Measurements from ENCODE around the gene SBF2. TPM values are rescaled to one million over a fixed set of nuclear protein-coding genes. Genes with fewer than 3 reads are reported as not detected.
A peak's percentile ranks its signal among the peaks of the same experiment; 100 is the strongest.

The SBF2 gene
- total and polyA plus RNA-seq, 2 of the 13 experiments (the other 11 are each of a cell fraction or from before 2014, with no cell fraction given): 24.0 to 45.8 TPM

DNA sequence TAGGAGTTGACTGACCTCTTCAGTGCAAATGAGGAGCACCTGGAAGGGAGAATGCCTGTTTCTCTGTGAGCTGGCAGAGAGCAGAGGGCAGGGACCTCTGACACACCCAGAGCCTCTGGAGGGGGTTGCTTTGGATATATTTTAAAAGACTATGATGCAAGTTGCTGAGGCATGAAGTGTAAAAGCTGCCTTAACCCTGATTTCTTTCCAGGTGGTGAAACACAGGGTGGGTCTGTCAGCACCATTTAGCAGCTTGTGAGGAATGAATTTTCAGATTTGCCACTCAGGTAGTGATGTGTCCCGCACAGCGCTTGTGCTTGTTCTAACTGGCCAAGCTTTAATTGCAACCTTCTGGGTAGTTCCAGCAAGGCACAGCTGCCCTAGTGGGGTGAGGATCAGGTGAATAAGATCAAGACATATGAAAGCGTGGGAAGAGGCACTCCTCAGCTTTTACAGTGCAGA lies 540.0 kb downstream of the SBF2 start:
- WGBS (ENCODE audit: low lambda C conversion rate): 96% methylated on average over 3 of the region's 3 CpGs
- ATAC-seq: no peak
- no peak for DNase-seq (ENCODE audit: low spot score)
- Histone ChIP-seq H4K20me1 (ENCODE audit: insufficient read depth, low read length) (no peaks in the 10 kb centered on the region), H3K4me1 (ENCODE audit: insufficient read depth, low read length) (peaks cover 51% of the 10 kb centered on the region), H3K36me3 (replicated peaks in 1 of 2; ENCODE audit: control insufficient read depth in 1 of 2, insufficient read depth in 2 of 2, low read length in 2 of 2) (0 out of 5 replicates have a peak, but pooled peaks cover 1 to 3% of the 10 kb centered on the region in 2 experiments), H3K27me3 (ENCODE audit: control insufficient read depth in 1 of 2, insufficient read depth in 2 of 2, low read length in 2 of 2) (no peaks in the 10 kb centered on the region; a peak in 1 of 5 replicates), H2AFZ (ENCODE audit: low read length) (no peak overlapping the region), H3K4me3 (replicated peaks in 1 of 3; ENCODE audit: insufficient read depth in 1 of 3, low read depth in 2 of 3, low read length in 3 of 3) (no peak overlapping the region), H3K9ac (ENCODE audit: insufficient read depth, low read depth, low read length) (no peak overlapping the region), H3K79me2 (ENCODE audit: insufficient read depth, low read length) (peaks cover 2% of the 10 kb centered on the region), H3K9me3 (ENCODE audit: low read length) (no peaks in the 10 kb centered on the region), H3K4me2 (ENCODE audit: low read depth, low read length) (no peak overlapping the region), H3K27ac (ENCODE audit: extremely low read length, insufficient read depth, low read length) (no peak overlapping the region)
- ChIA-PET POLR2A (no interaction called here), CTCF (ENCODE audit: low intra/inter-chr PET ratio, low total read pairs) (no interaction called here)
- no peak for TF ChIP-seq CHCHD3 (CRISPR knock-in tag; IDR thresholded peaks at IDR 0.05)
- TF ChIP-seq, protein P1, sequence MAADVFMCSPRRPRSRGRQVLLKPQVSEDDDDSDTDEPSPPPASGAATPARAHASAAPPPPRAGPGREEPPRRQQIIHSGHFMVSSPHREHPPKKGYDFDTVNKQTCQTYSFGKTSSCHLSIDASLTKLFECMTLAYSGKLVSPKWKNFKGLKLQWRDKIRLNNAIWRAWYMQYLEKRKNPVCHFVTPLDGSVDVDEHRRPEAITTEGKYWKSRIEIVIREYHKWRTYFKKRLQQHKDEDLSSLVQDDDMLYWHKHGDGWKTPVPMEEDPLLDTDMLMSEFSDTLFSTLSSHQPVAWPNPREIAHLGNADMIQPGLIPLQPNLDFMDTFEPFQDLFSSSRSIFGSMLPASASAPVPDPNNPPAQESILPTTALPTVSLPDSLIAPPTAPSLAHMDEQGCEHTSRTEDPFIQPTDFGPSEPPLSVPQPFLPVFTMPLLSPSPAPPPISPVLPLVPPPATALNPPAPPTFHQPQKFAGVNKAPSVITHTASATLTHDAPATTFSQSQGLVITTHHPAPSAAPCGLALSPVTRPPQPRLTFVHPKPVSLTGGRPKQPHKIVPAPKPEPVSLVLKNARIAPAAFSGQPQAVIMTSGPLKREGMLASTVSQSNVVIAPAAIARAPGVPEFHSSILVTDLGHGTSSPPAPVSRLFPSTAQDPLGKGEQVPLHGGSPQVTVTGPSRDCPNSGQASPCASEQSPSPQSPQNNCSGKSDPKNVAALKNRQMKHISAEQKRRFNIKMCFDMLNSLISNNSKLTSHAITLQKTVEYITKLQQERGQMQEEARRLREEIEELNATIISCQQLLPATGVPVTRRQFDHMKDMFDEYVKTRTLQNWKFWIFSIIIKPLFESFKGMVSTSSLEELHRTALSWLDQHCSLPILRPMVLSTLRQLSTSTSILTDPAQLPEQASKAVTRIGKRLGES (CRISPR knock-in tag; IDR thresholded peaks at IDR 0.05; ENCODE audit: borderline replicate concordance): no peak
- in situ Hi-C loops (cut with HindIII; ENCODE audit: extremely low pct_ligation_motif_present, low pct_unique_long_range_greater_than_20kb) (loop anchor here (10.0 kb wide), 1 partner anchor 59 kb away; no protein-coding TSS in a partner anchor), intact Hi-C loops (cut with micrococcal nuclease; ENCODE audit: unreplicated experiment) (no loop called here)
- BruUV-seq (replicated peaks): no TSS peak
- FAIRE-seq: no peak

DNA sequence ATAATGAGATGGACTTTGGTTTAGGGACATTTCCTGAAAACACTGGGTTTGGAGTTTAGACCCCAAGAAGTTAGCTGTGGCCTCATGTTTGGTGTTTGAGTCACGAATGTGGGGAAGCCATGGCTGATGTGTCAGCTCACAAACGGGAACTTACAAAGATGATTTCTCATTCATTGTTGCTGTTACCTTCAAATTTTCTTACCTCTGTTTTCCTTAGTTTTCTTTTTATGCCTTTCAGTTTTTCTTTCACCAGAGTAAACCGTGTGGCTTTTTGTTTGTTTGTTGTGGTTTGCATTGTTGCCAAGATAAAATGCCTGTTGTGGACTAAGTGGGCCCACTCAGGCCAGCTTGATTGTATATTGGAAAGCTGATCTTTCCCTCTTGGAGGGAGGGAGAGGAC lies 541.0 kb downstream of the SBF2 start:
- in situ Hi-C loops (cut with HindIII; ENCODE audit: extremely low pct_ligation_motif_present, low pct_unique_long_range_greater_than_20kb): loop anchor here (10.0 kb wide), 1 partner anchor 58 kb away; no protein-coding TSS in a partner anchor
- no peak for FAIRE-seq
- TF ChIP-seq, protein P2, sequence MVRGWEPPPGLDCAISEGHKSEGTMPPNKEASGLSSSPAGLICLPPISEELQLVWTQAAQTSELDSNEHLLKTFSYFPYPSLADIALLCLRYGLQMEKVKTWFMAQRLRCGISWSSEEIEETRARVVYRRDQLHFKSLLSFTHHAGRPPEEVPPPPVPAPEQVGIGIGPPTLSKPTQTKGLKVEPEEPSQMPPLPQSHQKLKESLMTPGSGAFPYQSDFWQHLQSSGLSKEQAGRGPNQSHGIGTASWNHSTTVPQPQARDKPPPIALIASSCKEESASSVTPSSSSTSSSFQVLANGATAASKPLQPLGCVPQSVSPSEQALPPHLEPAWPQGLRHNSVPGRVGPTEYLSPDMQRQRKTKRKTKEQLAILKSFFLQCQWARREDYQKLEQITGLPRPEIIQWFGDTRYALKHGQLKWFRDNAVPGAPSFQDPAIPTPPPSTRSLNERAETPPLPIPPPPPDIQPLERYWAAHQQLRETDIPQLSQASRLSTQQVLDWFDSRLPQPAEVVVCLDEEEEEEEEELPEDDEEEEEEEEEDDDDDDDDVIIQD (CRISPR knock-in tag; IDR thresholded peaks at IDR 0.05; ENCODE audit: low read depth): peak; percentile 68; the same call in 1 of the 2 replicates
- TF ChIP-seq, protein P3, sequence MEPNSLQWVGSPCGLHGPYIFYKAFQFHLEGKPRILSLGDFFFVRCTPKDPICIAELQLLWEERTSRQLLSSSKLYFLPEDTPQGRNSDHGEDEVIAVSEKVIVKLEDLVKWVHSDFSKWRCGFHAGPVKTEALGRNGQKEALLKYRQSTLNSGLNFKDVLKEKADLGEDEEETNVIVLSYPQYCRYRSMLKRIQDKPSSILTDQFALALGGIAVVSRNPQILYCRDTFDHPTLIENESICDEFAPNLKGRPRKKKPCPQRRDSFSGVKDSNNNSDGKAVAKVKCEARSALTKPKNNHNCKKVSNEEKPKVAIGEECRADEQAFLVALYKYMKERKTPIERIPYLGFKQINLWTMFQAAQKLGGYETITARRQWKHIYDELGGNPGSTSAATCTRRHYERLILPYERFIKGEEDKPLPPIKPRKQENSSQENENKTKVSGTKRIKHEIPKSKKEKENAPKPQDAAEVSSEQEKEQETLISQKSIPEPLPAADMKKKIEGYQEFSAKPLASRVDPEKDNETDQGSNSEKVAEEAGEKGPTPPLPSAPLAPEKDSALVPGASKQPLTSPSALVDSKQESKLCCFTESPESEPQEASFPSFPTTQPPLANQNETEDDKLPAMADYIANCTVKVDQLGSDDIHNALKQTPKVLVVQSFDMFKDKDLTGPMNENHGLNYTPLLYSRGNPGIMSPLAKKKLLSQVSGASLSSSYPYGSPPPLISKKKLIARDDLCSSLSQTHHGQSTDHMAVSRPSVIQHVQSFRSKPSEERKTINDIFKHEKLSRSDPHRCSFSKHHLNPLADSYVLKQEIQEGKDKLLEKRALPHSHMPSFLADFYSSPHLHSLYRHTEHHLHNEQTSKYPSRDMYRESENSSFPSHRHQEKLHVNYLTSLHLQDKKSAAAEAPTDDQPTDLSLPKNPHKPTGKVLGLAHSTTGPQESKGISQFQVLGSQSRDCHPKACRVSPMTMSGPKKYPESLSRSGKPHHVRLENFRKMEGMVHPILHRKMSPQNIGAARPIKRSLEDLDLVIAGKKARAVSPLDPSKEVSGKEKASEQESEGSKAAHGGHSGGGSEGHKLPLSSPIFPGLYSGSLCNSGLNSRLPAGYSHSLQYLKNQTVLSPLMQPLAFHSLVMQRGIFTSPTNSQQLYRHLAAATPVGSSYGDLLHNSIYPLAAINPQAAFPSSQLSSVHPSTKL (CRISPR knock-in tag; IDR thresholded peaks at IDR 0.05): 0 out of 2 replicates have a peak, but pooled peaks have one; percentile 12

More for the DNA sequence above, 541.0 kb downstream of the SBF2 start:
- Histone ChIP-seq H3K36me3 (replicated peaks in 1 of 2; ENCODE audit: control insufficient read depth in 1 of 2, insufficient read depth in 2 of 2, low read length in 2 of 2) (0 out of 5 replicates have a peak, but pooled peaks cover 3% of the 10 kb centered on the region in 2 experiments), H4K20me1 (ENCODE audit: insufficient read depth, low read length) (no peaks in the 10 kb centered on the region), H3K27me3 (ENCODE audit: control insufficient read depth in 1 of 2, insufficient read depth in 2 of 2, low read length in 2 of 2) (no peaks in the 10 kb centered on the region), H3K4me2 (ENCODE audit: low read depth, low read length) (peak overlapping the region; percentile 43; the same call in 1 of the 2 replicates), H3K4me3 (replicated peaks in 1 of 3; ENCODE audit: insufficient read depth in 1 of 3, low read depth in 2 of 3, low read length in 3 of 3) (no peak overlapping the region; a peak in 1 of 6 replicates), H3K79me2 (ENCODE audit: insufficient read depth, low read length) (no peaks in the 10 kb centered on the region), H3K9me3 (ENCODE audit: low read length) (no peaks in the 10 kb centered on the region), H2AFZ (ENCODE audit: low read length) (no peak overlapping the region), H3K9ac (ENCODE audit: insufficient read depth, low read depth, low read length) (no peak overlapping the region), H3K27ac (ENCODE audit: extremely low read length, insufficient read depth, low read length) (peak overlapping the region; percentile 7), H3K4me1 (ENCODE audit: insufficient read depth, low read length) (peaks cover 49% of the 10 kb centered on the region)
- WGBS (ENCODE audit: low lambda C conversion rate): 48% methylated on average over 3 of the region's 3 CpGs
- intact Hi-C loops (cut with micrococcal nuclease; ENCODE audit: unreplicated experiment): no loop called here
- no peak for ATAC-seq
- ChIA-PET CTCF (ENCODE audit: low intra/inter-chr PET ratio, low total read pairs) (no interaction called here), POLR2A (interaction anchor here (0.6 kb wide), 1 partner anchor 98 kb away, joined by 3 read pairs; no protein-coding TSS in a partner anchor)
- DNase-seq (ENCODE audit: low spot score): peak; percentile 32
- no TSS peak for BruUV-seq (replicated peaks)
